Measurements from ENCODE around the gene SRPRB. TPM values are rescaled to one million over a fixed set of nuclear protein-coding genes. Genes with fewer than 3 reads are reported as not detected.

The SRPRB gene
- polyA plus RNA-seq, 3 donors, result 14.8 to 67.9 (median 27.4) TPM

DNA sequence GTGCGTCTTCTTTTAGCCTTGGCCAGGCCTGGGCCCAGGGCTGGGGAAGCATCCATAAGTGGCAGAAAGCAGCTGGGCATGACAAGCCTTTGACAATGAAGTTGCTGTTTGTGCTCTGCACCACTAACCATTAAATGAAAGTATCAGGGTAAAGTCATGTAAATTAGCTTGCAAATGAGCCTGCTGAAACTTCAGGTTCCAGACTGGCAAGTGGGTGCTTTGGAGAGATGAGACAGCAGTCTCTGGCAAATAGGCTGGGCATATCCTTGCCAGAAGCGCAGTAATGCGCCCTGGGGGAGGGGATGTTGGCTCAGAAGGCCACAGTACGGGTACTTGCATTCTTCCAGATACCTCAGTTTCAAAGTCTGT lies 49.4 kb downstream of the SRPRB start:
- no peak overlapping the region for H3K27ac ChIP-seq (ENCODE audit: low read depth, low read length)
- WGBS, 3 donors, result 89 to 94% (median 94%) methylated on average over 4 of the region's 4 CpGs

GRCh38 chr3:133855772-133856171 lies 50.2 kb downstream of the SRPRB start:
- 64 to 92% (median 68%) methylated on average over 6 of the region's 6 CpGs for WGBS, 3 donors
- no peak overlapping the region for H3K27ac ChIP-seq (ENCODE audit: low read depth, low read length)

DNA sequence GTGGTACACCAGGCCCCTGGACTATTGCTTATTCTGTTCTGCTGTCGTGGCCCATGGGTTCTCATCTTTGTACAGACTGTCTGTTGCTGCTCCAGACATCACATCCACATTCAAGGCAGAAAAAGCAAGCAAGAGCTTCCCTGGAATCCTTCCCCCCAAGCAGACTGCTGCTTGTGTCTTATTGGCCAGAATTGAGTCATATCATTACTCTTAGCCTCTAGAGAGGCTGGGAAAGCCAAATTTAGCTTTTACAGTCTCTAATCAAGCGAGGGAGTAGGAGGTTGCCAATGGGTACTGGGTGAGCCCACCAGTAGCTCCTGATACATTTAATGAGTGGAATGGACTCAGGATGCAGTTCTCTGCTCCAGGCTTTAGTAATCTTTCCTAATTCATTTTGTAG lies 50.7 kb downstream of the SRPRB start:
- no peak overlapping the region for H3K27ac ChIP-seq (ENCODE audit: low read depth, low read length)
- WGBS, 3 donors, result 73 to 86% (median 80%) methylated on average over 2 of the region's 2 CpGs

GRCh38 chr3:133857767-133858166 lies 52.2 kb downstream of the SRPRB start:
- no peak overlapping the region for H3K27ac ChIP-seq (ENCODE audit: low read depth, low read length)
- WGBS, 3 donors, result 76 to 94% (median 77%) methylated on average over 8 of the region's 8 CpGs

DNA sequence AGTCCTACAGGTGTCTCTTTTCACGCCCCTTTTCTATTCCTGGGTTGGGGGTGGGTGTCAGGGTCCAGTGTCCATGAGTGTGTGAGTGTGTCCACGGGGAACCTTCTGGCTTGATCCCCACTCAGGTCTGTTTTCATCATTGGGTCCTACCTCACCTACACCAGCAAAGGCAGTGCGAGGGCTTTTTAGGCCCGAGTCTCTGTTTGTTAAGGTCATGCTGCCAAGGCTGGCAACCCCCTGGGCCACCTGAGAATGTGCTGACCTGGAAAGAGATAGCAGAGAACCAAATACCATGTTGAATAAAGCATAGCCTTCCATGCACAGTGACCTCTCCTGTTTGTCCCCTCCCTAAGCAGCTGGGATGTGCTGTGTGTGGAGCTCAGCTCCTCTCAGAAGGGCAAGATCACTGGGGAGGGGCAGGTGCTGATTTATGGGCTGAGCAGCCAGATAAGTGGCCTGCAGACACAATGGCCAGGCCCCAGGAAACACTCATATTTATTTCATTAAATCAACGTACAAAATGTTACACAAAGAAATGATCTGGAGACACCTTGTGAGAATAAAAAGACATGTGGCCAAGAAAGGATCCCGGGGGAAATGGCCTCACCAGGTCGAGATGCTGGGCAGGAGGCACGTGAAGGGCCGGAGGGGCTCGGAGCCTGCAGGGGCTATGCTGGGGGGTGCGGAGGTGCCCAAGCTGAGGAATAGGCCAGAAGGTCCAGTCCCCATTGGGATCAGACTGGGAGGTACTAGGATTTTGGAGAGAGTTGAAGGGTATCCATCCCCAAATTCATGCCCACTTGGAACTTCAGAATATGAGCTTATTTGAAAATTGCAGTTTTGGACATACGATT lies 54.0 kb downstream of the SRPRB start:
- 77 to 90% (median 87%) methylated on average over 12 of the region's 12 CpGs for WGBS, 3 donors
- H3K27ac ChIP-seq (ENCODE audit: low read depth, low read length), result no peak overlapping the region

DNA sequence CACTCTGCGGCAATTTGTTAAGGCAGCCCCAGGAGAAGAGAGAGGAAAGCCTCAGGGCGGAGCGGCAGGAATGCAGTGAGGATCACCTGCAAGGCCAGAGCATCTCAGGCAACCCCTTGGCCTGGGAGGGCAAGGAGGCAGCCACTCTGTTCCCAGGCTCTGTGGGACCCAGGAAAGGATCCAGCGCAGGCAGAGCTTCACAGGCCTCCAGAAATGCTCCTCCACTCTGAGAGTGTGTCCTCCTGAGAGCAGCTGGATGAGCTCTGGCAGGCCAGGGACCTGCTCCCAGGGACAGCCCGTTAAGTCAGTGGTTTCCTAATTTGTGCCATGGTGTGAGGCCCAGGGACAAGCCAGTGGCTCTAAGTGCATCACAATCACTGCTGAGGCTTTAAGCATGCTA lies 54.9 kb downstream of the SRPRB start:
- 84 to 90% (median 89%) methylated on average over 5 of the region's 5 CpGs for WGBS, 3 donors
- no peak overlapping the region for H3K27ac ChIP-seq (ENCODE audit: low read depth, low read length)

DNA sequence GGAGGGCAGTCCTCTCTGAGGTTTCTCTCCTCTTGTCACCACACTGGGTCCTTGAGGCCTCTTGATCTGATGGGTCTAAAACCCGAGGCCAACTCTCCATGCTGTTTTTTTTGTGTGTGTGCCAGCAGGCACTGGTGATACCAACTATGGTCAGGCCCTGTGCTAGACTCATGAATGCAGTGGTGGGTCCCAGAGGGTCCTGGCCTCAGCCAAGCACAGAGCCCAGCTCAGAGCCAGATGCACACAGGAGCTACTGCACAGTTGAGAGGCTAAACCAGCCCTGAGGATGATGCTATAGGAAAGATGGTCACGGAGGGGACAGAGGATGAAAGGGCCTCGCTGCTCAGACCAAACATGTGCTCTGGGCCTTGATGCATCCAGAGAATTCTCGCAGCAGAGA lies 56.5 kb downstream of the SRPRB start:
- H3K27ac ChIP-seq (ENCODE audit: low read depth, low read length), result no peak overlapping the region
- WGBS, 3 donors, result 80 to 89% (median 88%) methylated on average over 4 of the region's 4 CpGs

GRCh38 chr3:133863911-133864310 lies 58.3 kb downstream of the SRPRB start:
- H3K27ac ChIP-seq (ENCODE audit: low read depth, low read length), result no peak overlapping the region
- 73 to 85% (median 73%) methylated on average over 11 of the region's 11 CpGs for WGBS, 3 donors

DNA sequence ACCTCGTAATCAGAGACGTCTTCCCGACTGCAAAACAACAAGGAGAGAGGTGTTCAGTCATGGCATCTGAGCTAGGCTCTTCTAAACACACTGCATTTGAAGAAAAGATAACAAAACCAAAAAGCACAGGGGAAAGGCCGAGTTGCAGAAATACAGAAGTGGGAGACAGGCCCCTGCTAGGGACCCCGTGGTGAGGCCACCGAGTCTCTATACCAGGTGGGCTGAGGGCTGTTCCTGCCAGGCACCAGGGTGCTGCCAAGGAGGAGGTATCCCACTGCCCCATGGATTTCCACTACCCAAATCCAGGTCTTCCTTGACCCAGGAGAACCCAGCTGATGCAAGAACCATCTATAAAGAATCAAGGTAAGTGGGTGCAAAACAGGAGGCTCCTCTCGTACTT lies 59.0 kb downstream of the SRPRB start:
- 78 to 84% (median 83%) methylated on average over 7 of the region's 7 CpGs for WGBS, 3 donors
- no peak overlapping the region for H3K27ac ChIP-seq (ENCODE audit: low read depth, low read length)

DNA sequence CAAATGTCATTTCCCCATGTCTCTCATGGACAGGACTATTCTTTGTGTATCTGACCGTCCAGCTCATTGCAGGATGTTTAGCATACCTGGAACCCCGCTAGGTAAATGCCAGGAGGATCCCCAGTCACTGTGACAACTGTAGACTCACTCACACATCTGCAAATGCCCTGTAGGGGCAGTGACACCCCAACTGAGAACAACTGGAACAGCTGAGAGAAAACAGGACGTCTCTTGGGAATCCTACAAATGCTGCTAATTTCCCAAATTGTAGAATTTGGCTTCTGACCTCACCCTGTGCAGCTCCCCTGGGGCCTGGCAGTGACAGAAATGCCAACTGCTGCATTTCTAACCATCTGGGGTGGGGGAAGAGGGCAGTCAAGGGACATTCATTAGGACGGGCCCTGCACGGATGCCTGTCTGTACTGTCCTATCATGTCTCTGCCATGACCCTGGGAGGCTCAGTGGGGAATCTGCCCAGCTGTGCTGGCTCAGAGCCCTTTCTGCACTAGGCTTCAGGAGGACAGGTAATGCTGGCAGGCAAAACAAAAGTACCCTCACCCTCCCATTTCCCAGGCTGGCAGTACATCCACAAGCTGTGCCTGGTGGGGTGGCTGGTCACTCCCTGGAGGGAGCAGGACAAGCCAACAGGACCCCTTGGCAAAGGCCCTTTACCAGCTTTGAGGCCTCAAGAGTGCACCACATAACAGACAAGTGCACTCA lies 59.7 kb downstream of the SRPRB start:
- H3K27ac ChIP-seq (ENCODE audit: low read depth, low read length), result no peak overlapping the region
- WGBS, 3 donors, result 66 to 84% (median 82%) methylated on average over 5 of the region's 5 CpGs

GRCh38 chr3:133866141-133866540 lies 60.5 kb downstream of the SRPRB start:
- WGBS, 3 donors, result 92 to 100% (median 95%) methylated on average over 3 of the region's 3 CpGs

DNA sequence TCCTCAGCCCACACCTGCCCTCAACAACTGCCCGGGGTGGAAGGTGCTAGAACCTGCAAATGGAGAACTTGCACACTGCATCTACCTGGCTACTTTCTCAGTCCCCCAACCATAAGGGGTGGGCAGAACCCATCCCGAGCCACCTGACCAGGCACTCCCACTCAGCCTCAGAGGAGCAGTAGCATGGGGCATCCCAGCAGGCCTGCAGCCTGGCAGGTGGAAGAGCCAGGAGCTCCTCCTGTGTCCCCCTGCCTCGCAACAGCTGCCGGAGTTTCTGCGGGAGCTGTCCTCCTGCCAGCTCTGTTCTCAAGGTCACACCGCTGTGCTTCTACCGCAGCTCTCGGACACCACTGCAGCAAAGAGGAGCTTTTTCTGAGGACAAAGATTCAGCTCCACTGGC lies 62.6 kb downstream of the SRPRB start:
- WGBS, 3 donors, result 41 to 74% (median 69%) methylated on average over 8 of the region's 8 CpGs
- H3K27ac ChIP-seq (ENCODE audit: low read depth, low read length), result no peak overlapping the region

More at GRCh38 chr3:133866141-133866540, 60.5 kb downstream of the SRPRB start:
- H3K27ac ChIP-seq (ENCODE audit: low read depth, low read length), result no peak overlapping the region

DNA sequence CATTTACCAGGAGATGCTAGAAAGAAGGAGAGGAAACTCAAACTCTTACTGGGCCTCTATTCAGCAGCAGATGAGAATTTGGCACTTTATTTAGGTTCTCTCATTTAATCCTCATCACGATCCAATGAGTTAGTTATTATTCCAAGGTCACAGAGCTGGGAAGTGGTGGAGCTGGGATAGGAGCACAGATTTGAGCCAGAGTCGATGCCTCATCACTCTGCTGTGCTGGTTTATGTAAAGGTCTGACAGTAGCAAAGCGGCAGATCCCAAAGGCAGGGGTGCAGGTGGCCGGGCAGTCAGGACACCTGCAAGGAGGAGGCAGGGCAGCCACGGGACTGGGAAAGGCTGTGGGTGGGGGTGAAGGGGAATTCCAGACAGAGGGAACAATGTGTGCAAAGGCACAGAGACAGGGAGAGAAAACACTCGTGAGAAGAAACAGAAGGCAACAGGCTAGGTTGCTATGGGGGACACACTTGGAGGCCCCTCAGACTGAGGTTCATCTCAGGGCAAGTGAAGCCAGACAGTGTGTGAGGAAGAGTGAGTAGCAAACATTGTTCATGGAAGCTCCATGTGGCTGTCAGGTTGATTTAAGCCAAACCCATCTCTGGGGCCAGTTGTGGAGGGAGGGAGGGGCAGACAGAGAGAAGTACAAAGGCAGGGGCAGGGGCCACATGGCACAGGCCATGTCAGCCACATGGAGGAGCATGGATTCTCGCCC lies 63.3 kb downstream of the SRPRB start:
- H3K27ac ChIP-seq (ENCODE audit: low read depth, low read length), result no peak overlapping the region
- WGBS, 3 donors, result 48 to 69% (median 61%) methylated on average over 7 of the region's 7 CpGs

GRCh38 chr3:133869586-133869985 lies 64.0 kb downstream of the SRPRB start:
- H3K27ac ChIP-seq (ENCODE audit: low read depth, low read length), result no peak overlapping the region
- 95 to 97% (median 95%) methylated on average over 6 of the region's 6 CpGs for WGBS, 3 donors

- no peak overlapping the region for H3K27ac ChIP-seq (ENCODE audit: low read depth, low read length)
Measured at GRCh38 chr3:133870822-133871221, 65.2 kb downstream of the SRPRB start.

Other genes starting within 250 kb of the SRPRB start
- gene CDV3, start 232.1 kb upstream of the SRPRB start, polyA plus RNA-seq, result 100 to 1,000 TPM in 2 of 3 donors, 10 to 100 TPM in 1; 43.3 to 109 (median 106) TPM
- 10 to 100 TPM in 1 of 3 donors, 1 to 10 TPM in 2; 5.2 to 10.0 (median 6.9) TPM for gene TOPBP1, start 143.9 kb upstream of the SRPRB start, polyA plus RNA-seq
- gene TF, start 59.4 kb upstream of the SRPRB start, polyA plus RNA-seq, result 10 to 100 TPM in 2 of 3 donors, 1 to 10 TPM in 1; 1.3 to 72.4 (median 63.7) TPM
- 1 to 10 TPM; 3.2 to 8.1 (median 3.5) TPM for gene RAB6B, start 90.1 kb downstream of the SRPRB start, polyA plus RNA-seq
- 10 to 100 TPM in 1 of 3 donors, 1 to 10 TPM in 2; 5.2 to 33.5 (median 6.3) TPM for gene SLCO2A1, start 224.1 kb downstream of the SRPRB start, polyA plus RNA-seq